Esophagus (tissue), 2 donors: ENCODE measurements around the gene NPDC1. TPM values are rescaled to one million over a fixed set of nuclear protein-coding genes. Genes with fewer than 3 reads are reported as not detected.
"Not testable (repeated sequence)": the region's sequence is repeated elsewhere in the genome, so short reads cannot be mapped to it uniquely, and the experiment has no call there.

Experiments
- H3K27ac ChIP-seq, 2 donors: one replicate each; pipeline ENCODE4 v1.5.1; 2013; ENCODE audit warnings: low read depth in 2 of 2, mild to moderate bottlenecking in 2 of 2, inconsistent platforms in 1 of 2, low read length in 1 of 2, moderate library complexity in 1 of 2
- H3K27me3 ChIP-seq, 2 donors: one replicate each; pipeline ENCODE4 v1.6.1; 2013; ENCODE audit warnings: low read length in 2 of 2, control low read depth in 1 of 2, mild to moderate bottlenecking in 1 of 2; ENCODE audit not compliant: insufficient read depth in 2 of 2, control insufficient read depth in 1 of 2
- H3K36me3 ChIP-seq, 2 donors: one replicate each; pipeline ENCODE4 v1.6.1; 2013; ENCODE audit warnings: low read length in 1 of 2; ENCODE audit not compliant: control insufficient read depth in 2 of 2, insufficient read depth in 2 of 2
- H3K4me1 ChIP-seq, 2 donors: one replicate each; pipeline ENCODE4 v1.6.1; 2013; ENCODE audit warnings: low read length in 1 of 2; ENCODE audit not compliant: control insufficient read depth in 2 of 2, insufficient read depth in 2 of 2
- H3K4me3 ChIP-seq, 2 donors: one replicate each; pipeline ENCODE4 v1.5.1; 2013; ENCODE audit warnings: low read length in 2 of 2, mild to moderate bottlenecking in 2 of 2, low read depth in 1 of 2, moderate library complexity in 1 of 2
- H3K9me3 ChIP-seq, 2 donors: one replicate each; pipeline ENCODE4 v1.6.1; 2013; ENCODE audit warnings: mild to moderate bottlenecking in 2 of 2, low read depth in 1 of 2, low read length in 1 of 2, moderate library complexity in 1 of 2; ENCODE audit not compliant: control insufficient read depth in 2 of 2, insufficient read depth in 1 of 2
- WGBS, 2 donors: extraction: QIAGEN DNeasy Blood & Tissue Kit; methylation state at CpG; one replicate each; pipeline ENCODE4 v1.1.7; 2013; 5-methylcytosine and 5-hydroxymethylcytosine counted together
- polyA plus RNA-seq, 2 donors: library from polyadenylated mRNA; stranded (reverse); fragments of 200-250 nt; gene quantifications; one replicate each; pipeline ENCODE4 v1.2.3, GENCODE V29; 2013
- donor health status: healthy with polysubstance abuse.
- donor health status: Bipolar disorder and iron deficiency.

The NPDC1 gene
- polyA plus RNA-seq, 2 donors, result 33.1 to 44.3 TPM

GRCh38 chr9:137007816-137008270, 38.1 kb downstream of the NPDC1 start:
- H3K27me3 ChIP-seq, result no peaks in the 10 kb centered on the region
- 89 to 90% methylated on average over 12 to 13 of the region's 13 CpGs for WGBS, 2 donors
- H3K27ac ChIP-seq, result no peak overlapping the region
- H3K9me3 ChIP-seq, result no peaks in the 10 kb centered on the region
- peaks cover 0 to 13% of the 10 kb centered on the region in 2 donors for H3K36me3 ChIP-seq
- no peaks in the 10 kb centered on the region for H3K4me1 ChIP-seq
- H3K4me3 ChIP-seq, result no peak overlapping the region

- Histone ChIP-seq H3K9me3 (no peaks in the 10 kb centered on the region), H3K36me3 (peaks cover 0 to 11% of the 10 kb centered on the region in 2 donors), H3K4me3 (no peak overlapping the region), H3K27me3 (no peaks in the 10 kb centered on the region), H3K27ac (no peak overlapping the region), H3K4me1 (no peaks in the 10 kb centered on the region)
- 72% methylated on average over 29 to 30 of the region's 30 CpGs for WGBS, 2 donors
Measured at GRCh38 chr9:137007108-137007815, 38.7 kb downstream of the NPDC1 start.

- H3K27ac ChIP-seq, result no peak overlapping the region
- peaks cover 0 to 7% of the 10 kb centered on the region in 2 donors for H3K36me3 ChIP-seq
- no peak overlapping the region for H3K4me3 ChIP-seq
- WGBS, 2 donors, result 67 to 73% methylated on average over 24 of the region's 24 CpGs
- no peaks in the 10 kb centered on the region for H3K4me1 ChIP-seq
- no peaks in the 10 kb centered on the region for H3K27me3 ChIP-seq
- H3K9me3 ChIP-seq, result no peaks in the 10 kb centered on the region
Measured at GRCh38 chr9:137006116-137007003, 39.6 kb downstream of the NPDC1 start.

GRCh38 chr9:137004285-137004684, 41.7 kb downstream of the NPDC1 start:
- WGBS, 2 donors, result 44 to 68% methylated on average over 9 to 17 of the region's 17 CpGs
- H3K36me3 ChIP-seq, H3K4me3 ChIP-seq, H3K4me1 ChIP-seq, H3K27ac ChIP-seq, H3K27me3 ChIP-seq, H3K9me3 ChIP-seq: not testable (repeated sequence)

GRCh38 chr9:137002646-137003041, 43.3 kb downstream of the NPDC1 start:
- H3K27me3 ChIP-seq, result no peaks in the 10 kb centered on the region
- 91 to 92% methylated on average over 10 of the region's 10 CpGs for WGBS, 2 donors
- no peak overlapping the region for H3K4me3 ChIP-seq
- H3K4me1 ChIP-seq, result peaks cover 0 to 3% of the 10 kb centered on the region in 2 donors
- no peaks in the 10 kb centered on the region for H3K9me3 ChIP-seq
- no peaks in the 10 kb centered on the region for H3K36me3 ChIP-seq
- H3K27ac ChIP-seq, result no peak overlapping the region

- Histone ChIP-seq H3K4me1 (peaks cover 0 to 8% of the 10 kb centered on the region in 2 donors), H3K9me3 (no peaks in the 10 kb centered on the region), H3K27me3 (no peaks in the 10 kb centered on the region), H3K27ac (no peak overlapping the region), H3K36me3 (no peaks in the 10 kb centered on the region), H3K4me3 (no peak overlapping the region)
- 82 to 86% methylated on average over 20 of the region's 20 CpGs for WGBS, 2 donors
Measured at GRCh38 chr9:137001857-137002645, 43.9 kb downstream of the NPDC1 start.

GRCh38 chr9:137000177-137000930, 45.6 kb downstream of the NPDC1 start:
- H3K27ac ChIP-seq, result peak overlapping the region in 1 of 2 donors; percentile 37
- H3K27me3 ChIP-seq, result no peaks in the 10 kb centered on the region
- H3K4me1 ChIP-seq, result peaks cover 0 to 14% of the 10 kb centered on the region in 2 donors
- H3K9me3 ChIP-seq, result no peaks in the 10 kb centered on the region
- whole genome bisulfite sequencing, 2 donors, result 60 to 64% methylated on average over 10 of the region's 10 CpGs
- no peaks in the 10 kb centered on the region for H3K36me3 ChIP-seq
- H3K4me3 ChIP-seq, result no peak overlapping the region

- H3K9me3 ChIP-seq, result no peaks in the 10 kb centered on the region
- H3K27ac ChIP-seq, result peak overlapping the region; percentile 73 to 88
- H3K36me3 ChIP-seq, result peaks cover 0 to 9% of the 10 kb centered on the region in 2 donors
- WGBS, 2 donors, result 59 to 62% methylated on average over 18 of the region's 18 CpGs
- peaks cover 0 to 32% of the 10 kb centered on the region in 2 donors for H3K4me1 ChIP-seq
- no peaks in the 10 kb centered on the region for H3K27me3 ChIP-seq
- H3K4me3 ChIP-seq, result no peak overlapping the region
Measured at GRCh38 chr9:136997830-136998234, 48.1 kb downstream of the NPDC1 start.
